K562 (cell line): ENCODE measurements around the gene HINT3. TPM values are rescaled to one million over a fixed set of nuclear protein-coding genes. Genes with fewer than 3 reads are reported as not detected.

Source experiments
- ATAC-seq: fragments of 200-7000 bp; cut with Tn5 transposase; 3 replicates; pipeline ENCODE4 v1.9.1; 2020; ENCODE audit warnings: moderate library complexity
- BruUV-seq: library from RNA; stranded (reverse); fragments of 400-500 nt; replicated peaks from 2 replicates; lab custom pipeline; 2021; lab: Mats Ljungman, UMichigan
- CTCF ChIA-PET: fragments of 300-600 bp; formaldehyde crosslinking; extraction: SDS; loops from one replicate; lab custom pipeline; 2021; ENCODE audit warnings: low intra/inter-chr PET ratio; lab: Yijun Ruan, JAX
- POLR2A ChIA-PET: fragments of 300-600, 350-650 bp; sonication (Branson Sonifier 250); formaldehyde crosslinking; extraction: SDS; loops from one replicate; lab custom pipeline; 2021; ENCODE audit warnings: antibody characterized with exemption, inconsistent platforms; lab: Yijun Ruan, JAX
- DNase-seq, 4 experiments: peaks; one replicate each; pipeline versions ENCODE4 v3.0.0 to v3.0.0-alpha.2; 2011 to 2018; ENCODE audit warnings: low spot score in 3 of 4, mixed read lengths in 3 of 4; ENCODE audit errors: extremely low read depth in 1 of 4
- FAIRE-seq: peaks from 2 replicates; lab custom pipeline; 2011; peaks lifted over from hg19 to GRCh38; lab: Jason Lieb, UNC
- H2AFZ ChIP-seq: 2 replicates; pipeline ENCODE4 v1.6.0; 2011; ENCODE audit warnings: low read depth, low read length, control low read depth, inconsistent platforms
- H3K27ac ChIP-seq: fragments of 200-600 bp; 3 replicates; pipeline ENCODE4 v1.8.0; 2011; ENCODE audit warnings: low read depth, mild to moderate bottlenecking, control low read depth, inconsistent platforms, low read length, moderate library complexity, mixed read lengths; ENCODE audit errors: extremely low read depth
- H3K27me3 ChIP-seq, 2 experiments: fragments of 300-600 bp in 1 of 2; 2 replicates in 1 of 2; 3 replicates in 1 of 2; pipeline versions ENCODE4 v1.6.0 to v1.8.0; 2011; ENCODE audit warnings: inconsistent platforms in 2 of 2, low read length in 2 of 2, mild to moderate bottlenecking in 1 of 2, mixed read lengths in 1 of 2, moderate library complexity in 1 of 2; ENCODE audit not compliant: control insufficient read depth in 2 of 2, insufficient read depth in 2 of 2
- H3K36me3 ChIP-seq: fragments of 300-600 bp; 3 replicates; pipeline ENCODE4 v1.8.0; 2011; ENCODE audit warnings: mild to moderate bottlenecking, low read length, inconsistent platforms; ENCODE audit not compliant: control insufficient read depth, insufficient read depth
- H3K4me1 ChIP-seq, 2 experiments: fragments of 200-600 bp in 1 of 2; replicated peaks in 1 of 2; 2 replicates in 1 of 2; 3 replicates in 1 of 2; pipeline versions ENCODE4 v1.5.1 to v1.8.0; 2011; ENCODE audit warnings: inconsistent platforms in 2 of 2, low read length in 2 of 2, mild to moderate bottlenecking in 1 of 2, mixed read lengths in 1 of 2, moderate library complexity in 1 of 2; ENCODE audit not compliant: control insufficient read depth in 2 of 2, insufficient read depth in 2 of 2
- H3K4me2 ChIP-seq: 2 replicates; pipeline ENCODE4 v1.6.1; 2011; ENCODE audit warnings: low read length, control low read depth, inconsistent platforms, mixed read lengths; ENCODE audit not compliant: insufficient read depth
- H3K4me3 ChIP-seq: fragments of 200-600 bp; sonication (generic), shearing (Covaris generic); 2 replicates; pipeline ENCODE4 v1.5.1; 2016; ENCODE audit warnings: control low read depth, inconsistent platforms
- H3K79me2 ChIP-seq: fragments of 200-600 bp; 3 replicates; pipeline ENCODE4 v1.8.0; 2011; ENCODE audit warnings: low read length, inconsistent platforms; ENCODE audit not compliant: control insufficient read depth, insufficient read depth
- H3K9ac ChIP-seq, 2 experiments: 2 replicates each; pipeline versions ENCODE4 v1.6.0 to v1.6.1; 2011; ENCODE audit warnings: low read depth in 2 of 2, low read length in 2 of 2, control low read depth in 1 of 2, inconsistent platforms in 1 of 2, mild to moderate bottlenecking in 1 of 2, mixed read lengths in 1 of 2; ENCODE audit not compliant: insufficient read depth in 1 of 2
- H3K9me1 ChIP-seq: one replicate; pipeline ENCODE4 v1.6.0; 2011; ENCODE audit warnings: inconsistent platforms, mild to moderate bottlenecking, low read length, moderate library complexity; ENCODE audit not compliant: control insufficient read depth, insufficient read depth
- H3K9me3 ChIP-seq: replicated peaks from 2 replicates; pipeline ENCODE4 v1.5.1; 2011; ENCODE audit warnings: low read depth, low read length, inconsistent platforms; ENCODE audit not compliant: control insufficient read depth, insufficient read depth
- H4K20me1 ChIP-seq: replicated peaks from 2 replicates; pipeline ENCODE4 v1.6.1; 2011; ENCODE audit warnings: low read length, inconsistent platforms, mixed read lengths; ENCODE audit not compliant: control insufficient read depth, insufficient read depth
- KDM4B ChIP-seq, 2 experiments: fragments of 450-650 bp in 1 of 2; sonication (generic) in 1 of 2; IDR thresholded peaks; 2 replicates each; pipeline ENCODE4 v1.6.1; 2016 to 2017; ENCODE audit warnings: borderline replicate concordance in 2 of 2, antibody characterized with exemption in 1 of 2, low read depth in 1 of 2, mild to moderate bottlenecking in 1 of 2
- SMC3 ChIP-seq: conservative IDR thresholded peaks from 2 replicates; pipeline ENCODE4 v1.6.1; 2011; ENCODE audit warnings: low read depth, low read length, improper control_type of control experiment; ENCODE audit not compliant: insufficient read depth
- ZNF354B ChIP-seq: fragments of 250-450 bp; sonication (Bioruptor Pico); IDR thresholded peaks from 2 replicates; pipeline ENCODE4 v1.4.0; 2020
- WGBS: fragments of 100-300 bp; shearing (Covaris generic); methylation state at CpG from one replicate; pipeline ENCODE4 v1.1.6; 2016; ENCODE audit warnings: low coverage, mixed read lengths; ENCODE audit not compliant: insufficient coverage; ENCODE audit errors: missing lambda C conversion rate; 5-methylcytosine and 5-hydroxymethylcytosine counted together
- in situ Hi-C: fragments of 300-500 bp; cut with MboI; formaldehyde crosslinking; loops from 4 replicates; pipeline ENCODE4 v1.15.0; 2018; ENCODE audit warnings: inconsistent platforms, mixed read lengths
- intact Hi-C: fragments of 100-400 bp; cut with micrococcal nuclease; formaldehyde crosslinking; loops from 2 replicates; pipeline ENCODE4 v1.14.2; 2022
- polyA plus RNA-seq, 8 experiments: library from polyadenylated mRNA; depleted of rRNA in 4 of 8; stranded (reverse) in 5 of 8; unstranded in 3 of 8; fragments of >200 nt; fragmentation: Nextera tagmentation in 2 of 8; fragmentation: Illumina TruSeq in 1 of 8; extraction: Ambion mirVana in 2 of 8; extraction: Trizol in 1 of 8; gene quantifications; 2 replicates each; pipeline versions ENCODE4 v1.2.1 to v1.2.3, GENCODE V29; 2011 to 2014; ENCODE audit warnings: inconsistent platforms in 1 of 8, missing spikeins in 1 of 8
- total RNA-seq, 7 experiments: library from RNA; depleted of rRNA in 6 of 7; stranded (reverse); fragments of >200 nt in 6 of 7; fragmentation: Illumina TruSeq in 2 of 7; extraction: Trizol in 2 of 7; gene quantifications; 2 replicates each; pipeline versions ENCODE4 v1.2.1 to v1.2.3, GENCODE V29; 2011 to 2021; ENCODE audit warnings: low replicate concordance in 1 of 7
- TF ChIP-seq, protein P1 (sequence below): sonication (generic); formaldehyde crosslinking; IDR thresholded peaks from 2 replicates; pipeline ENCODE4 v1.9.0; 2022; ENCODE audit warnings: mild to moderate bottlenecking, missing genetic modification reagents
- TF ChIP-seq, protein P2 (sequence below): fragments of 250-450 bp; sonication (Bioruptor Pico); IDR thresholded peaks from 2 replicates; pipeline ENCODE4 v1.4.0; 2020; ENCODE audit warnings: mild to moderate bottlenecking

HINT3 gene
- total and polyA plus RNA-seq, 9 of the 15 experiments (the other 6 are each of a cell fraction or from before 2014, with no cell fraction given) = 1.4 to 16.6 (median 10.8) TPM

DNA sequence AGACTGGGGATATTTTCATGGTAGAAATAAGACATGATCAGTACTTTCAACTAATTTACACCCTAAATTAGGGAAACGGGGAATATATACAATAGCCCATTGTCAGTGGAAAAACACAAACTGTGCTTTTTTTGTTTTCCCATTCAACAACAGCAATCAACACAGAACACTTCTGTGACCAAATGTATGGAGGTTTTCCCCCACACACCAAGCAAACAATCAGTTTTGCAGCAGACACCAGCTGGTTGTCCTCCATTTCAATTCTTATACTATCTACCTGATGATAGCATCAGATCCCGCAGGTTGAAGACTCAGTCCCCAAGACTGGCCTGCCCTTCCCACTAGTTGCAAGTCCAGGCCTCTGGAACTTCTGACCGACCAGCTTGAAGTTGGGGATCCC lies 4.5 kb downstream of the HINT3 start:
- peaks cover 65% of the 10 kb centered on the region for H3K79me2 ChIP-seq
- no peak overlapping the region for H3K4me2 ChIP-seq
- CTCF ChIA-PET = no interaction called here
- no peaks in the 10 kb centered on the region for H4K20me1 ChIP-seq
- H3K9me3 ChIP-seq = no peaks in the 10 kb centered on the region
- intact Hi-C loops = no loop called here
- peaks cover 13 to 39% of the 10 kb centered on the region in 2 experiments for H3K4me1 ChIP-seq
- POLR2A ChIA-PET = interaction anchor here (0.8 to 1.1 kb wide), 3 partner anchors 15 to 660 kb away, joined by 3 to 4 read pairs (median 3); no protein-coding TSS in a partner anchor
- H3K36me3 ChIP-seq = peaks cover 3% of the 10 kb centered on the region; the same call in 2 of the 3 replicates
- FAIRE-seq = no peak
- H2AFZ ChIP-seq = no peak overlapping the region
- H3K9me1 ChIP-seq = no peaks in the 10 kb centered on the region
- no peak for TF ChIP-seq SMC3
- no peak for TF ChIP-seq KDM4B (IDR thresholded peaks at IDR 0.05; ENCODE audit: borderline replicate concordance in 2 of 2, low read depth in 1 of 2)
- TF ChIP-seq, protein P1, sequence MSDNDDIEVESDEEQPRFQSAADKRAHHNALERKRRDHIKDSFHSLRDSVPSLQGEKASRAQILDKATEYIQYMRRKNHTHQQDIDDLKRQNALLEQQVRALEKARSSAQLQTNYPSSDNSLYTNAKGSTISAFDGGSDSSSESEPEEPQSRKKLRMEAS (CRISPR knock-in tag) = no peak
- TF ChIP-seq ZNF354B (CRISPR knock-in tag) = no peak
- TF ChIP-seq, protein P2, sequence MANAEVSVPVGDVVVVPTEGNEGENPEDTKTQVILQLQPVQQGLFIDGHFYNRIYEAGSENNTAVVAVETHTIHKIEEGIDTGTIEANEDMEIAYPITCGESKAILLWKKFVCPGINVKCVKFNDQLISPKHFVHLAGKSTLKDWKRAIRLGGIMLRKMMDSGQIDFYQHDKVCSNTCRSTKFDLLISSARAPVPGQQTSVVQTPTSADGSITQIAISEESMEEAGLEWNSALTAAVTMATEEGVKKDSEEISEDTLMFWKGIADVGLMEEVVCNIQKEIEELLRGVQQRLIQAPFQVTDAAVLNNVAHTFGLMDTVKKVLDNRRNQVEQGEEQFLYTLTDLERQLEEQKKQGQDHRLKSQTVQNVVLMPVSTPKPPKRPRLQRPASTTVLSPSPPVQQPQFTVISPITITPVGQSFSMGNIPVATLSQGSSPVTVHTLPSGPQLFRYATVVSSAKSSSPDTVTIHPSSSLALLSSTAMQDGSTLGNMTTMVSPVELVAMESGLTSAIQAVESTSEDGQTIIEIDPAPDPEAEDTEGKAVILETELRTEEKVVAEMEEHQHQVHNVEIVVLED (CRISPR knock-in tag) = no peak
- H3K27ac ChIP-seq = no peak overlapping the region
- no peak overlapping the region for H3K9ac ChIP-seq
- ATAC-seq = no peak
- in situ Hi-C loops = no loop called here
- DNase-seq = no peak
- 58% methylated on average over 3 of the region's 3 CpGs for WGBS
- no peaks in the 10 kb centered on the region for H3K27me3 ChIP-seq
- no peak overlapping the region for H3K4me3 ChIP-seq
- no TSS peak for BruUV-seq
